ENCODE data around the gene CNTN4.
A peak's percentile ranks its signal among the peaks of the same experiment; 100 is the strongest.

Gene CNTN4

GRCh38 chr3:2770451-2770850 is 671.8 kb downstream of the CNTN4 start:
- H3K27ac ChIP-seq: no peak overlapping the region

GRCh38 chr3:2771193-2771592 is 672.5 kb downstream of the CNTN4 start:
- Histone ChIP-seq H3K27me3 (ENCODE audit: insufficient read depth, low read depth, severe bottlenecking) (no peaks in the 10 kb centered on the region), H3K4me3 (ENCODE audit: low read depth, low read length) (no peak overlapping the region), H3K27ac (no peak overlapping the region), H3K9me3 (ENCODE audit: severe bottlenecking) (no peaks in the 10 kb centered on the region), H3K36me3 (no peaks in the 10 kb centered on the region)
- TF ChIP-seq, protein P1, sequence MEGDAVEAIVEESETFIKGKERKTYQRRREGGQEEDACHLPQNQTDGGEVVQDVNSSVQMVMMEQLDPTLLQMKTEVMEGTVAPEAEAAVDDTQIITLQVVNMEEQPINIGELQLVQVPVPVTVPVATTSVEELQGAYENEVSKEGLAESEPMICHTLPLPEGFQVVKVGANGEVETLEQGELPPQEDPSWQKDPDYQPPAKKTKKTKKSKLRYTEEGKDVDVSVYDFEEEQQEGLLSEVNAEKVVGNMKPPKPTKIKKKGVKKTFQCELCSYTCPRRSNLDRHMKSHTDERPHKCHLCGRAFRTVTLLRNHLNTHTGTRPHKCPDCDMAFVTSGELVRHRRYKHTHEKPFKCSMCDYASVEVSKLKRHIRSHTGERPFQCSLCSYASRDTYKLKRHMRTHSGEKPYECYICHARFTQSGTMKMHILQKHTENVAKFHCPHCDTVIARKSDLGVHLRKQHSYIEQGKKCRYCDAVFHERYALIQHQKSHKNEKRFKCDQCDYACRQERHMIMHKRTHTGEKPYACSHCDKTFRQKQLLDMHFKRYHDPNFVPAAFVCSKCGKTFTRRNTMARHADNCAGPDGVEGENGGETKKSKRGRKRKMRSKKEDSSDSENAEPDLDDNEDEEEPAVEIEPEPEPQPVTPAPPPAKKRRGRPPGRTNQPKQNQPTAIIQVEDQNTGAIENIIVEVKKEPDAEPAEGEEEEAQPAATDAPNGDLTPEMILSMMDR (IDR thresholded peaks at IDR 0.05; ENCODE audit: low read depth, low read length): no peak
- no peak for DNase-seq

More at GRCh38 chr3:2770451-2770850, 671.8 kb downstream of the CNTN4 start:
- TF ChIP-seq, protein P1 (IDR thresholded peaks at IDR 0.05; ENCODE audit: low read depth, low read length): no peak
- DNase-seq: no peak
- H3K36me3 ChIP-seq: no peaks in the 10 kb centered on the region
- no peak overlapping the region for H3K4me3 ChIP-seq (ENCODE audit: low read depth, low read length)
- no peaks in the 10 kb centered on the region for H3K27me3 ChIP-seq (ENCODE audit: insufficient read depth, low read depth, severe bottlenecking)
- no peaks in the 10 kb centered on the region for H3K9me3 ChIP-seq (ENCODE audit: severe bottlenecking)

DNA sequence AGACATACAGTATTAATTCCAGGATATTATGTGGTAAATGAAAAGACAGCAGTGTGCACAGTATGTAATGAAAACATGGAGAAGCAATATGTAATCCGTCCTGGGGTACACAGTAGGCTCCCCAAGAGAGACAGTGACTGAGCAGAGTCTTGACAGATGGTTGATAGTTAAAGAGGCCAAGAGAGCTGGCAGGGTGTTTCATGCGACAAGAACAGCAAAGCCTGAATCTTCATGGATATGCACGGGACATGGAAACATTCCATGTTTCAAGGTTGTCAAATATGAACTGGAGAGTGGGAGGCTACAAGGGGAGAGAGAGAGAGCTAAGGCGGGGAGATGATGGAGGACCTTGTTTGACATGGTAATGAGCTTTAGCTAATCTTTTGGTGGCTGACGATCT is 673.1 kb downstream of the CNTN4 start:
- no peak overlapping the region for H3K4me3 ChIP-seq (ENCODE audit: low read depth, low read length)
- TF ChIP-seq, protein P1 (IDR thresholded peaks at IDR 0.05; ENCODE audit: low read depth, low read length): no peak
- no peak overlapping the region for H3K27ac ChIP-seq
- no peaks in the 10 kb centered on the region for H3K36me3 ChIP-seq
- peak; percentile 51 for DNase-seq
- no peaks in the 10 kb centered on the region for H3K27me3 ChIP-seq (ENCODE audit: insufficient read depth, low read depth, severe bottlenecking)
- no peaks in the 10 kb centered on the region for H3K9me3 ChIP-seq (ENCODE audit: severe bottlenecking)

DNA sequence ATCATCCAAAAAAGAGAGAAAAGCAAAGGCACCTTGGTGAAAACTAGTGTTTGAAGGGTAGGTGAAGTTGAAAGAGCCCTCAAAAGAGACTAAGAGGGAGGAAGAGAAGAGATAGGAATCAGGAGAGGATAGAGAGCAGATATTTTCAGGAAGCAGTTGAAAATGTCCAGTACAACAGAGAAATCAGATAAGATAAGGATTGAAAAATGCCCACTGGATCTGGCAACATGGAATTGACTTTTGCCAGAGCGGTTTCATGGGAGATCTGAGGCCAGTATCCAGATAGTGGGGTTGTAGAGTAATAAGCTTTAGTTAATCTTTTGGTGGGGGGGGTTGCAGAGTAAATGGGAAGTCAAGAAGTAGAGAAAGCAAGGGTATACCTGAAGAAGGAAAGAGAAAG is 674.1 kb downstream of the CNTN4 start:
- Histone ChIP-seq H3K27me3 (ENCODE audit: insufficient read depth, low read depth, severe bottlenecking) (no peaks in the 10 kb centered on the region), H3K9me3 (ENCODE audit: severe bottlenecking) (no peaks in the 10 kb centered on the region), H3K36me3 (no peaks in the 10 kb centered on the region), H3K27ac (no peak overlapping the region), H3K4me3 (ENCODE audit: low read depth, low read length) (no peak overlapping the region)
- TF ChIP-seq, protein P1 (IDR thresholded peaks at IDR 0.05; ENCODE audit: low read depth, low read length): no peak
- no peak for DNase-seq

GRCh38 chr3:2774481-2775249 is 676.0 kb downstream of the CNTN4 start:
- Histone ChIP-seq H3K36me3 (no peaks in the 10 kb centered on the region), H3K27me3 (ENCODE audit: insufficient read depth, low read depth, severe bottlenecking) (no peaks in the 10 kb centered on the region), H3K4me3 (ENCODE audit: low read depth, low read length) (no peak overlapping the region), H3K27ac (no peak overlapping the region), H3K9me3 (ENCODE audit: severe bottlenecking) (no peaks in the 10 kb centered on the region)
- DNase-seq: no peak
- TF ChIP-seq, protein P1 (IDR thresholded peaks at IDR 0.05; ENCODE audit: low read depth, low read length): no peak

- Histone ChIP-seq H3K9me3 (ENCODE audit: severe bottlenecking) (no peaks in the 10 kb centered on the region), H3K36me3 (no peaks in the 10 kb centered on the region), H3K27me3 (ENCODE audit: insufficient read depth, low read depth, severe bottlenecking) (no peaks in the 10 kb centered on the region), H3K27ac (no peak overlapping the region), H3K4me3 (ENCODE audit: low read depth, low read length) (no peak overlapping the region)
- DNase-seq: no peak
- TF ChIP-seq, protein P1 (IDR thresholded peaks at IDR 0.05; ENCODE audit: low read depth, low read length): no peak
Observed at GRCh38 chr3:2783261-2783660, 684.6 kb downstream of the CNTN4 start.
